ENCODE measurements around the gene BAG2.

BAG2 gene

GRCh38 chr6:57173886-57174510 lies 1.9 kb downstream of the BAG2 start:
- DNase-seq (ENCODE audit: low read depth in 2 of 2), result no peak

- no peak for DNase-seq (ENCODE audit: low read depth in 2 of 2)
Measured at GRCh38 chr6:57174511-57174907, 2.4 kb downstream of the BAG2 start.

- no peak for DNase-seq (ENCODE audit: low read depth in 2 of 2)
Measured at GRCh38 chr6:57177545-57178265, 5.6 kb downstream of the BAG2 start.

GRCh38 chr6:57180596-57180995 lies 8.5 kb downstream of the BAG2 start:
- DNase-seq (ENCODE audit: low read depth in 2 of 2), result no peak

GRCh38 chr6:57182017-57182432 lies 9.9 kb downstream of the BAG2 start:
- no peak for DNase-seq (ENCODE audit: low read depth in 2 of 2)

- DNase-seq (ENCODE audit: low read depth in 2 of 2), result no peak
Measured at GRCh38 chr6:57183336-57183735, 11.2 kb downstream of the BAG2 start.

GRCh38 chr6:57190140-57190539 lies 18.0 kb downstream of the BAG2 start:
- no peak for DNase-seq (ENCODE audit: low read depth in 2 of 2)

- no peak for DNase-seq (ENCODE audit: low read depth in 2 of 2)
Measured at GRCh38 chr6:57193177-57193576, 21.1 kb downstream of the BAG2 start.

GRCh38 chr6:57195457-57195856 lies 23.3 kb downstream of the BAG2 start:
- no peak for DNase-seq (ENCODE audit: low read depth in 2 of 2)

- DNase-seq (ENCODE audit: low read depth in 2 of 2), result no peak
Measured at GRCh38 chr6:57198926-57199636, 27.0 kb downstream of the BAG2 start.

- DNase-seq (ENCODE audit: low read depth in 2 of 2), result no peak
Measured at GRCh38 chr6:57201718-57202117, 29.6 kb downstream of the BAG2 start.

- DNase-seq (ENCODE audit: low read depth in 2 of 2), result no peak
Measured at GRCh38 chr6:57205550-57206328, 33.6 kb downstream of the BAG2 start.

GRCh38 chr6:57207141-57207540 lies 35.0 kb downstream of the BAG2 start:
- DNase-seq (ENCODE audit: low read depth in 2 of 2), result no peak

- DNase-seq (ENCODE audit: low read depth in 2 of 2), result no peak
Measured at GRCh38 chr6:57207872-57208271, 35.7 kb downstream of the BAG2 start.

- no peak for DNase-seq (ENCODE audit: low read depth in 2 of 2)
Measured at GRCh38 chr6:57209030-57209429, 36.9 kb downstream of the BAG2 start.

- no peak for DNase-seq (ENCODE audit: low read depth in 2 of 2)
Measured at GRCh38 chr6:57210060-57210459, 37.9 kb downstream of the BAG2 start.

- DNase-seq (ENCODE audit: low read depth in 2 of 2), result no peak
Measured at GRCh38 chr6:57215260-57215659, 43.1 kb downstream of the BAG2 start.

GRCh38 chr6:57216235-57217101 lies 44.3 kb downstream of the BAG2 start:
- no peak for DNase-seq (ENCODE audit: low read depth in 2 of 2)

- no peak for DNase-seq (ENCODE audit: low read depth in 2 of 2)
Measured at GRCh38 chr6:57217270-57217669, 45.1 kb downstream of the BAG2 start.

GRCh38 chr6:57220083-57220703 lies 48.1 kb downstream of the BAG2 start:
- DNase-seq (ENCODE audit: low read depth in 2 of 2), result no peak
